Right lung (tissue), 5 donors: ENCODE measurements around the gene LIN9. TPM values are rescaled to one million over a fixed set of nuclear protein-coding genes. Genes with fewer than 3 reads are reported as not detected.
A peak's percentile ranks its signal among the peaks of the same experiment; 100 is the strongest.
"Not testable (repeated sequence)": the region's sequence is repeated elsewhere in the genome, so short reads cannot be mapped to it uniquely, and the experiment has no call there.

ENCODE experiments used
- DNase-seq, 2 donors: peaks; one replicate each; pipeline ENCODE4 v3.0.0-alpha.2; 2013
- polyA plus RNA-seq, 5 donors: library from polyadenylated mRNA; unstranded; fragments of 120-200 nt; gene quantifications; one replicate each; pipeline versions ENCODE4 v1.2.1 to v1.2.3, GENCODE V29; 2013; ENCODE audit warnings: inconsistent platforms in 1 of 5, low replicate concordance in 1 of 5; ENCODE audit not compliant: insufficient read length in 5 of 5, insufficient read depth in 1 of 5

The LIN9 gene
- polyA plus RNA-seq, 5 donors = 9.3 to 17.9 (median 13.9) TPM

- no peak for DNase-seq
These were observed 32.8 kb downstream of the LIN9 start for GRCh38 chr1:226276077-226276682.

GRCh38 chr1:226274138-226274537, 34.8 kb downstream of the LIN9 start:
- peak; percentile 41 to 51 for DNase-seq

GRCh38 chr1:226272233-226272902, 36.6 kb downstream of the LIN9 start:
- not testable (repeated sequence) for DNase-seq

- DNase-seq = no peak
These were observed 40.4 kb downstream of the LIN9 start for GRCh38 chr1:226268421-226269124.

DNA sequence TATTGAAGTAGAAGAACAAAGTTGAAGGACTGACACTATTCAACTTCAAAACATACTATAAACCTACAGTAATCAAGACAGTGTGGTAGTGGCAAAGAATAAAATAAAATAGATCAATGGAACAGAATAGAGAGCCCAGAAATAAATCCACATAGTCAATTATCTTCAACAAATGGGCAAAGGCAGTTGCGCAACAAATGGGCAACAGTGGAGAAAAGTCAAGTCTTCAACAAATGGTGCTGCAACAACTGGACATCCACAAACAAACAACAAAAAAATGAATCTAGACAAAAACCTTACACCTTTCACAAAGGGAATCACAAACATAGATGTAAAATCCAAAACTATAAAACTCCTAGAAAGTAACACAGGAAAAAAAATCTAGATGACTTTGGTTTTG, 47.1 kb downstream of the LIN9 start:
- no peak for DNase-seq

DNA sequence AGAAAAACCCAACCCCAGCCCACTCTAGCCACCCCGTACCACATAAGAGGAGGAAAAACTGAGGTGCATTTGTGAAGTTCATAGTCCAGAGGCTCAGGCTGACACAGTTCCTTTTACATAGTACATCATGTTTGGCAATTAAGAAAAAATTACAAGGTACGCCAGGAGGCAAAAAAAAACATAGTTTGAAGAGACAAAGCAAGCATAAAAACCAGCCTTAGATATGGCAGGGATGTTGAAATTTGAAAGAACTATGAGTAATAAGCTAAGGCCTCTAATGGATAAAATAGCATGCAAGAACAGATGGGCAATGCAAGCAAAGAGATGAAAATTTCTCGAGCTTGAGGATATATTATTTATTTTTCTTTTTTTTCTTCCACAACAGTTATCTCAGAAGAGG, 53.6 kb downstream of the LIN9 start:
- no peak for DNase-seq

- no peak for DNase-seq
These were observed 55.0 kb downstream of the LIN9 start for GRCh38 chr1:226253933-226254332.

DNA sequence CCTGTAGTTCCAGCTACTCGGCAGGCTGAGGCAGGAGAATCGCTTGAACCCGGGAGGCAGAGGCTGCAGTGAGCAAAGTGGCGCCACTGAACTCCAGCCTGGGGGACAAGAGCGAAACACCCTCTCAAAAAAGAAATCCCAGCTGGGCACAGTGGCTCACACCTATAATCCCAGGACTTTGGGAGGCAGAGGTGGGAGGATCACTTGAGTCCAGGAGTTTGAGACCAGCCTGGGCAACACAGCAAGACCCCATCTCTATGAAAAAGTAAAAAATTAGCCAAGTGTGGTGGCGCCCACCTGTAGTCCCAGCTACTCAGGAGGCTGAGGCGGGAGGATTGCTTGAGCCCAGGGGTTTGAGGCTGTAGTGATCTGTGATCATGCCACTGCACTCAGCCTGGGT, 56.1 kb downstream of the LIN9 start:
- DNase-seq = not testable (repeated sequence)

DNA sequence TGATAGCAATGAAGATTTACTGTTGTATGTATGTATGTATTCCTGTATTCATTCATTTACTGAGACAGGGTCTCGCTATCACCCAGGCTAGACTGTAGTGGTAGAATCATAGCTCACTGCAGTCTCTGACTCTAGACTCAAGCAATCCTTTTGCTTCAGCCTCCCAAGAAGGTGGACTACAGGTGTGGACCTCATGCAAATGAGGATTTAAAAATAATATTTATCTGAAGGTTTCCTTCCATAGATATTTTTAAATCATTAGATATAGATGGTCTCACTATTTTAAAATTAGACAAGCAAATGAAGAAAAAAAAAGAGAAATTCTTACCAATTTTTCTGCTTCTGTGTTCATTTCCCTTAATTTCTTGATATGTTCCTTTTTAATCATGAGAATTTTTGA, 58.5 kb downstream of the LIN9 start:
- DNase-seq = no peak

- DNase-seq = no peak
These were observed 60.2 kb downstream of the LIN9 start for GRCh38 chr1:226248796-226249195.

DNA sequence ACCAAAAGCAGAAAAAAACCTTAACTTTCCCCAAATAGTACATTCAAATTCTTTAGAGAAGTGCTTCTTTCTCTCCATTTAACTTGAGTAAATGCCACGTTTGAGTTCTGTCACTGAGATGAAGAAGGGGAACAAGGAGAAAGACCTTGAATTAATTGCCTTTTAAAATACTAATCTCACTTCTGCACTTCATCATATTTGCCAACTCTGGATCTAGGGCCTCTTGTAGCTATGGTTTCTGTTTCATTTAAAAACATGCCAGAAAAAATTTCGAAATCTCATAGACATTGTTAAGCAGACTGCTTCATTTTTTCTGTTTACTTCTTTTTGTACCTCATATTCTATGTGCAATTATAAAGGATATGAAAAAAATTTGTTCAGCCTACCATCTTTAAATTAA, 60.9 kb downstream of the LIN9 start:
- peak; percentile 64 to 76 for DNase-seq

- no peak for DNase-seq
These were observed 69.5 kb downstream of the LIN9 start for GRCh38 chr1:226239421-226239820.

DNA sequence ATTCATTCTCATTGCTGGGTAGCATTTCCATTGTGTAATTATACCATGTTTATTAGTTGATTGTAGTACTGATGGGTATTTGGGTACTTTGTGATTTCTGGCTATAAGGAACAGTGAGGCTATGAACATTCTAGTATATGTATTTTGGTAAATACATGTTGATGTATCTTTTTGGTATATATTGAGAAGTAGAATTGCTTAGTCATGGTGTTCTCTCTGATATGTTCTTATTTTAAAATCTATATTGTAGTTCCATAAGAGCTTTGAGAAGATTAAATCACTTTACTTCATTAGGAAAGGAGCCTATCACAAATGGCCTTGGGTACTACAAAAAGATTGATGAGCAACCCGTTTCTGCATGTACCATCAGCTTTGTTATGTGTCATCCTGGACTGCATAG, 72.1 kb downstream of the LIN9 start:
- DNase-seq = no peak

- no peak for DNase-seq
These were observed 75.2 kb downstream of the LIN9 start for GRCh38 chr1:226233806-226234205.

- DNase-seq = no peak
These were observed 75.7 kb downstream of the LIN9 start for GRCh38 chr1:226233293-226233692.

GRCh38 chr1:226226601-226227000, 82.4 kb downstream of the LIN9 start:
- DNase-seq = no peak

DNA sequence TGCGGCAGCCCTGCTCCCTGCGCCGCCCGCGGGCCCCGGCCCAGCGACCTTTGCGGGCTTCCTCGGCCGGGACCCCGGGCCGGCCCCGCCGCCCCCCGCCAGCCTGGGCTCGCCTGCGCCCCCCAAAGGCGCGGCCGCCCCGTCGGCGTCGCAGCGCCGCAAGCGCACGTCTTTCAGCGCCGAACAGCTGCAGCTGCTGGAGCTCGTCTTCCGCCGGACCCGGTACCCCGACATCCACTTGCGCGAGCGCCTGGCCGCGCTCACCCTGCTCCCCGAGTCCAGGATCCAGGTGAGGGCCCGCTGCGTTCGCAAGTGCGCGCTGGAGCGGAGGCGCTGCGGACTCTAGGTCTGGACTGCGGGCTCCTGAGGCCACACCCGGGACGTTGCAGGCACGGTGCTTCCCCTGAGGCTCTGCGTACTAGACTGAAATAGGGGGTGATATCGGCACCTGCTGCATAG, 85.1 kb downstream of the LIN9 start:
- DNase-seq = peak in 1 of 2 donors; percentile 11

- DNase-seq = peak in 1 of 2 donors; percentile 9
These were observed 85.7 kb downstream of the LIN9 start, which contains the start of gene MIXL1 for GRCh38 chr1:226223157-226223785. Gene MIXL1 (plus strand): TSS chr1:226223664. CDS start chr1:226223682, 18 bp downstream.

GRCh38 chr1:226222686-226223085, 86.3 kb downstream of the LIN9 start:
- DNase-seq = no peak

DNA sequence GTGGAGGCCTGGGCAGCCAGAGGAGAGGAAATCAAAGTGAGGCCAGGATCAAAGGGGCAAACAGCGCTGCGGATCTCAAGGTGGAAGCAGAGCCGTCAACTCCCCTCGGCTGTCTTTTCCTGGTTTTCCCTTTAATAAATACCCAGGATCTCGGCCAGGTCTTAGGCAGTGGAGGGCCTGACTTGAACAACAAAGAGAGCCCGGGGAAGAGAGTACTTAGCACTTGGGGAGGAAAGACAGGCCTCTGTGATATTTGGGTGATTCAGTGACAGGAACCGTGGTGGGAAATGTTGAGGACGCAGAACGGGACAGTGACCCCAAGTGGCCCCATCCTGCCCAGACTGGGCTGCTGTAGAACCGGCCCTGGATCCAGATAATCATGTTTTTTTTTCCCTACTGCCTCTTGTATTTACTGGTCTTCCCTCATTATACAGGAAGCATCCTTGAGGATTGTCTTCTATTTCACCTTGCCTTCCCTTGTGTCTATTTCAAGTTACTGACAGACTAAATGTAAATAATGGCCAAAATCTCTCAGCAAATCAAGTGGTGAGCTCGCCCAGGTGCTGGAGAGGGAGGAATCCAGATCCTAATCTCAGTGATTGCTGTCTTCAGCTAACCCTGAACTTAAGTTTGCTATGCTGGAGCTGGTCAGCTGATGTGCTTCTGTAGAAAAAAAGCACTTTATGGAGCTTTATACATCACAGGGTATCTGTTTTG, 88.3 kb downstream of the LIN9 start:
- no peak for DNase-seq

- DNase-seq = no peak
These were observed 91.7 kb downstream of the LIN9 start for GRCh38 chr1:226217273-226217672.

- DNase-seq = no peak
These were observed 92.9 kb downstream of the LIN9 start for GRCh38 chr1:226216056-226216455.
